Stimulated activated CD4-positive, alpha-beta T cell treated with anti-CD3 and anti-CD28 coated beads, Interleukin-1b, Interleukin-23, amount 100 ng/mL, for 48 hours (primary cell): ENCODE results near the gene CYP4X1.
"Not testable (repeated sequence)": the region's sequence is repeated elsewhere in the genome, so short reads cannot be mapped to it uniquely, and the experiment has no call there.

Experiments
- DNase-seq: peaks from one replicate; pipeline ENCODE4 v3.0.0-alpha.2; 2020

CYP4X1 gene

GRCh38 chr1:47023268-47024140 is at the start of gene CYP4X1:
CYP4X1 (plus strand) TSS chr1:47023669; CDS start chr1:47023818, 149 bp downstream.
- DNase-seq = no peak

- no peak for DNase-seq
Observed at GRCh38 chr1:46983166-46983829, 40.2 kb upstream of the CYP4X1 start.

- DNase-seq = no peak
Observed at GRCh38 chr1:46983830-46984586, 39.5 kb upstream of the CYP4X1 start.

- DNase-seq = not testable (repeated sequence)
Observed at GRCh38 chr1:46990541-46990940, 32.9 kb upstream of the CYP4X1 start.

- no peak for DNase-seq
Observed at GRCh38 chr1:46991083-46991923, 32.2 kb upstream of the CYP4X1 start.

GRCh38 chr1:46996659-46997281 is 26.7 kb upstream of the CYP4X1 start:
- no peak for DNase-seq

- no peak for DNase-seq
Observed at GRCh38 chr1:47002211-47002610, 21.3 kb upstream of the CYP4X1 start.

- no peak for DNase-seq
Observed at GRCh38 chr1:47003896-47004403, 19.5 kb upstream of the CYP4X1 start.

GRCh38 chr1:47006437-47006836 is 17.0 kb upstream of the CYP4X1 start:
- not testable (repeated sequence) for DNase-seq

- DNase-seq = no peak
Observed at GRCh38 chr1:47013293-47013692, 10.2 kb upstream of the CYP4X1 start.

GRCh38 chr1:47021070-47021469 is 2.4 kb upstream of the CYP4X1 start:
- DNase-seq = no peak

- DNase-seq = no peak
Observed at GRCh38 chr1:47024141-47024801, 802 bp downstream of the CYP4X1 start.

- DNase-seq = no peak
Observed at GRCh38 chr1:47030170-47030805, 6.8 kb downstream of the CYP4X1 start.

- no peak for DNase-seq
Observed at GRCh38 chr1:47031059-47031458, 7.6 kb downstream of the CYP4X1 start.

GRCh38 chr1:47031585-47031984 is 8.1 kb downstream of the CYP4X1 start:
- no peak for DNase-seq

GRCh38 chr1:47036764-47037163 is 13.3 kb downstream of the CYP4X1 start:
- DNase-seq = no peak

- no peak for DNase-seq
Observed at GRCh38 chr1:47059376-47059775, 35.9 kb downstream of the CYP4X1 start.

- DNase-seq = no peak
Observed at GRCh38 chr1:47067097-47067594, 43.7 kb downstream of the CYP4X1 start, which contains the start of gene CYP4Z1. CYP4Z1 (plus strand) TSS chr1:47067231; CDS start chr1:47067491, 260 bp downstream.

GRCh38 chr1:47069080-47069479 is 45.6 kb downstream of the CYP4X1 start:
- not testable (repeated sequence) for DNase-seq

- not testable (repeated sequence) for DNase-seq
Observed at GRCh38 chr1:47069509-47069908, 46.0 kb downstream of the CYP4X1 start.
